CD4-positive, alpha-beta T cell (primary cell): Measurements from ENCODE around the gene CPN2. TPM values are rescaled to one million over a fixed set of nuclear protein-coding genes. Genes with fewer than 3 reads are reported as not detected.

ENCODE experiments used
- ATAC-seq: fragments of 200-7000 bp; cut with Tn5 transposase; one replicate; pipeline ENCODE4 v1.10.0; 2022; ENCODE audit warnings: mild to moderate bottlenecking; ENCODE audit not compliant: poor library complexity
- CTCF ChIA-PET: fragments of 350-600 bp; sonication (Branson Sonifier 250); formaldehyde crosslinking; loops from one replicate; lab custom pipeline; 2021; ENCODE audit warnings: antibody characterized with exemption, inconsistent platforms; lab: Charles Lee
- POLR2A ChIA-PET: fragments of 350-600 bp; sonication (Branson Sonifier 250); formaldehyde crosslinking; loops from one replicate; lab custom pipeline; 2021; ENCODE audit warnings: antibody characterized with exemption, inconsistent platforms; lab: Charles Lee
- DNase-seq, 14 experiments: peaks; one replicate each; pipeline ENCODE4 v3.0.0-alpha.2; 2013 to 2020; ENCODE audit warnings: mixed read lengths in 2 of 14
- H3K27ac ChIP-seq, 2 donors: one replicate each; pipeline versions ENCODE4 v1.5.1 to v1.7.0; 2013; ENCODE audit warnings: low read length in 2 of 2, low read depth in 1 of 2, mild to moderate bottlenecking in 1 of 2
- H3K27me3 ChIP-seq, 2 experiments: 1 replicate in 1 of 2; 2 replicates in 1 of 2; pipeline versions ENCODE4 v1.6.1 to v1.7.0; 2013; ENCODE audit warnings: low read length in 2 of 2, control low read depth in 1 of 2, mild to moderate bottlenecking in 1 of 2, moderate library complexity in 1 of 2; ENCODE audit not compliant: insufficient read depth in 2 of 2, control insufficient read depth in 1 of 2
- H3K36me3 ChIP-seq: one replicate; pipeline ENCODE4 v1.6.1; 2013; ENCODE audit warnings: low read length, control low read depth; ENCODE audit not compliant: insufficient read depth
- H3K4me1 ChIP-seq: one replicate; pipeline ENCODE4 v1.6.1; 2013; ENCODE audit warnings: low read length, control low read depth; ENCODE audit not compliant: insufficient read depth
- H3K4me3 ChIP-seq: one replicate; pipeline ENCODE4 v1.5.1; 2013; ENCODE audit warnings: mild to moderate bottlenecking, low read length, moderate library complexity
- H3K9me3 ChIP-seq, 2 experiments: 1 replicate in 1 of 2; 2 replicates in 1 of 2; pipeline versions ENCODE4 v1.6.1 to v1.7.0; 2013; ENCODE audit warnings: low read length in 2 of 2, mild to moderate bottlenecking in 2 of 2, control low read depth in 1 of 2, moderate library complexity in 1 of 2; ENCODE audit not compliant: control insufficient read depth in 1 of 2, insufficient read depth in 1 of 2
- H3K27ac Mint-ChIP-seq: one replicate; pipeline ENCODE4 v1.8.0; 2020; ENCODE audit warnings: mixed read lengths
- H3K27me3 Mint-ChIP-seq: one replicate; pipeline ENCODE4 v1.8.0; 2021; ENCODE audit warnings: mixed read lengths
- H3K36me3 Mint-ChIP-seq: one replicate; pipeline ENCODE4 v1.8.0; 2021; ENCODE audit warnings: low read depth, mixed read lengths
- H3K4me1 Mint-ChIP-seq: one replicate; pipeline ENCODE4 v1.8.0; 2021; ENCODE audit warnings: low read depth, mixed read lengths
- H3K4me3 Mint-ChIP-seq: one replicate; pipeline ENCODE4 v1.8.0; 2020; ENCODE audit warnings: mild to moderate bottlenecking, mixed read lengths
- H3K9me3 Mint-ChIP-seq: one replicate; pipeline ENCODE4 v1.8.0; 2020; ENCODE audit warnings: mixed read lengths
- intact Hi-C, 2 experiments: fragments of 100-400 bp; cut with DNase I in 1 of 2; cut with micrococcal nuclease in 1 of 2; formaldehyde crosslinking; loops; one replicate each; pipeline versions ENCODE4 v1.15.1 to v1.9.0; 2023 to 2025; cut with DNase I, micrococcal nuclease
- total RNA-seq, 174 experiments: library from RNA in 2 of 174; stranded (reverse) in 2 of 174; gene quantifications; one replicate each; pipeline ENCODE4 v1.2.3 and lab custom pipeline; 2021 to 2026
- TF ChIP-seq, protein P1 (sequence below): fragments of 200-600 bp; IDR thresholded peaks from one replicate; pipeline ENCODE4 v1.8.0; 2022; ENCODE audit warnings: antibody characterized with exemption, mild to moderate bottlenecking

Gene CPN2
- total RNA-seq, 2 experiments from 2014 or later = not detected

DNA sequence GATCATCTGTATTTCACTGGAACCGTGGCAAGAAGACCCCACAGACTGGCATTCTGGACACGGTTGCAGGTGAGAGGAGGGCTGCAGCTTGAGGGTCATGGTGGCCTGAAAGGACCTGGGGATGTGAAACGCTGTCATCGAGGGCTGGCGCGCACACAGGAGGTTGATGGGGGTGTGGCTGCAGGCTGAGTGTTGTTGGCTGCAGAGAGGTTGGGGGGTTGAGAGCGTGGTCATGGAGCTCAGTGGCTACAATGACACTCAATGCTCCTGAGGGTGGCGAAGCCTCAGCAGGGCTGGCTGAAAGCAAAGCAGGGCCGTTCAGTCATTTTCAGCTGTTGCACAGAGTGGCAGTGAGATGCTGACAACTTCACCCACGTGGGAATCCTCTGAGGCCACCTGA is 21.0 kb downstream of the CPN2 start:
- ChIA-PET CTCF (no interaction called here), POLR2A (no interaction called here)
- H3K27me3 Mint-ChIP-seq = peaks cover 33% of the 10 kb centered on the region
- no peaks in the 10 kb centered on the region for H3K36me3 Mint-ChIP-seq
- ATAC-seq (no peak), DNase-seq (no peak)
- no peak overlapping the region for H3K27ac ChIP-seq
- H3K36me3 ChIP-seq = no peaks in the 10 kb centered on the region
- H3K4me1 ChIP-seq = peaks cover 10% of the 10 kb centered on the region
- H3K4me3 ChIP-seq = no peak overlapping the region
- no peaks in the 10 kb centered on the region for H3K9me3 Mint-ChIP-seq
- TF ChIP-seq, protein P1, sequence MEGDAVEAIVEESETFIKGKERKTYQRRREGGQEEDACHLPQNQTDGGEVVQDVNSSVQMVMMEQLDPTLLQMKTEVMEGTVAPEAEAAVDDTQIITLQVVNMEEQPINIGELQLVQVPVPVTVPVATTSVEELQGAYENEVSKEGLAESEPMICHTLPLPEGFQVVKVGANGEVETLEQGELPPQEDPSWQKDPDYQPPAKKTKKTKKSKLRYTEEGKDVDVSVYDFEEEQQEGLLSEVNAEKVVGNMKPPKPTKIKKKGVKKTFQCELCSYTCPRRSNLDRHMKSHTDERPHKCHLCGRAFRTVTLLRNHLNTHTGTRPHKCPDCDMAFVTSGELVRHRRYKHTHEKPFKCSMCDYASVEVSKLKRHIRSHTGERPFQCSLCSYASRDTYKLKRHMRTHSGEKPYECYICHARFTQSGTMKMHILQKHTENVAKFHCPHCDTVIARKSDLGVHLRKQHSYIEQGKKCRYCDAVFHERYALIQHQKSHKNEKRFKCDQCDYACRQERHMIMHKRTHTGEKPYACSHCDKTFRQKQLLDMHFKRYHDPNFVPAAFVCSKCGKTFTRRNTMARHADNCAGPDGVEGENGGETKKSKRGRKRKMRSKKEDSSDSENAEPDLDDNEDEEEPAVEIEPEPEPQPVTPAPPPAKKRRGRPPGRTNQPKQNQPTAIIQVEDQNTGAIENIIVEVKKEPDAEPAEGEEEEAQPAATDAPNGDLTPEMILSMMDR = no peak
- peaks cover 6 to 17% of the 10 kb centered on the region in 2 experiments for H3K27me3 ChIP-seq
- no peak overlapping the region for H3K4me3 Mint-ChIP-seq
- peaks cover 0 to 20% of the 10 kb centered on the region in 2 experiments for H3K9me3 ChIP-seq
- peaks cover 4% of the 10 kb centered on the region for H3K4me1 Mint-ChIP-seq
- no peak overlapping the region for H3K27ac Mint-ChIP-seq
- intact Hi-C loops = loop anchor here in 1 of 2 experiments (5.0 kb wide), 1 partner anchor 777 kb away; no protein-coding TSS in a partner anchor

DNA sequence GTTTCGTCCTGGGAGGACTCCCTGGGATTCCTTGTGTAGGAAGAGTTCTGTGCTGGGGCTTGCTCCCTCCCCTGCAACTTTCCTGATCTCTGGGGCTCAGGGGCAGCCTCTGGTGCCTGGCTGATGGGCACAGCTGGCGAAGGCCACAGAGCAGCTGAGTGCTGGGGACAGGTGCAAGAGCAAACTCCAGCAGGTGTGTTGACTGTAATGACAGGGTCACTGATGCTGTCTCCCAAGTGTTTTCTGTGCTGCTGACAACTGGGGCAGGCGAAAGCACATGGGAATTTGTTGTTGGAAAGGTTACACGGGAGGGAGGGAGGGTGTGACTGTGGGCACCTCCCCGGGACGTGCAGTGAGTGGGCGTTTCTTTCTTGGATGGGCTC is 21.6 kb downstream of the CPN2 start:
- H3K27ac Mint-ChIP-seq = no peak overlapping the region
- Histone ChIP-seq H3K9me3 (peaks cover 0 to 25% of the 10 kb centered on the region in 2 experiments), H3K27me3 (peaks cover 6 to 17% of the 10 kb centered on the region in 2 experiments), H3K4me1 (peaks cover 13% of the 10 kb centered on the region), H3K27ac (no peak overlapping the region), H3K36me3 (no peaks in the 10 kb centered on the region), H3K4me3 (no peak overlapping the region)
- H3K9me3 Mint-ChIP-seq = no peaks in the 10 kb centered on the region
- ChIA-PET POLR2A (interaction anchor here (0.9 to 1.7 kb wide), 2 partner anchors 23 to 67 kb away, joined by 3 read pairs; no protein-coding TSS in a partner anchor), CTCF (no interaction called here)
- ATAC-seq (no peak), DNase-seq (no peak)
- H3K27me3 Mint-ChIP-seq = peaks cover 33% of the 10 kb centered on the region
- no peaks in the 10 kb centered on the region for H3K36me3 Mint-ChIP-seq
- H3K4me3 Mint-ChIP-seq = no peak overlapping the region
- TF ChIP-seq, protein P1 = no peak
- H3K4me1 Mint-ChIP-seq = peaks cover 4% of the 10 kb centered on the region
- intact Hi-C loops = no loop called here

DNA sequence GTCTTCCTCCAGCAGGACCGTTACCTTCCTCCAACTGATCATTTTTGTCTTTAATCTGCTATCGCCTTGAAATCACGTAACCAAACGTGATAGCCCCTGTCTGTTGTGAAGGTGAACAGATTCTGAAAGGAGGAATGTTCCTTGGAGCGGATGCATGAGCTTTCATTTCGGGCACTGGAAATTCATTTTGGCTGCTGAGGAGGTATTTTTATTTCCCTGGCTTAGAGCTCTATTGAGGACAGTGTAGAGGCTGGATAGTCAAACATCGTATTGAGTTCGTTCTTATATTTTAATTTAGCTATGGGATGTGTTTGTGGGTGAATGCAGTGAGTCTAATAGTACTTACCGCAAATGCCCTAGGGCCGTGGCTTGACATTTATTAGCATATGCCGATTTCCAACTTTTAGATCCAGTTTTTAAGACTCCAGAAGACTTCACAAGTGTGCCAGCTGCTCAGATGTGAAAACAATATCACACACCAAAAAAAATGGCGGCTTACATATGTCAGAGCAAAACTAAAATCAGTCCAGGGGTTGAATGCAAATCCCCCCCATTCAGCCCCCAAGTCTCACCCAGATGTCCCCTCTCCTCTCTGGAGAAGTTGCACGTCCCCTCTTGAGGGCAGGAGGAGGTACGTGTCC is 22.1 kb downstream of the CPN2 start:
- DNase-seq = no peak
- H3K27ac ChIP-seq = no peak overlapping the region
- peaks cover 18% of the 10 kb centered on the region for H3K4me1 ChIP-seq
- TF ChIP-seq, protein P1 = no peak
- no peak for ATAC-seq
- H3K27ac Mint-ChIP-seq = no peak overlapping the region
- H3K4me3 Mint-ChIP-seq = no peak overlapping the region
- H3K4me1 Mint-ChIP-seq = peaks cover 4% of the 10 kb centered on the region
- intact Hi-C loops = no loop called here
- no peak overlapping the region for H3K4me3 ChIP-seq
- no peaks in the 10 kb centered on the region for H3K36me3 ChIP-seq
- H3K36me3 Mint-ChIP-seq = no peaks in the 10 kb centered on the region
- peaks cover 29% of the 10 kb centered on the region for H3K27me3 Mint-ChIP-seq
- CTCF ChIA-PET = no interaction called here
- H3K27me3 ChIP-seq = peaks cover 6 to 17% of the 10 kb centered on the region in 2 experiments
- POLR2A ChIA-PET = interaction anchor here (0.9 to 1.7 kb wide), 2 partner anchors 22 to 68 kb away, joined by 3 read pairs; no protein-coding TSS in a partner anchor
- peaks cover 0 to 25% of the 10 kb centered on the region in 2 experiments for H3K9me3 ChIP-seq
- no peaks in the 10 kb centered on the region for H3K9me3 Mint-ChIP-seq
